Mesendoderm (in vitro differentiated cells): Measurements from ENCODE around the gene KRTAP12-3.
"Not testable (repeated sequence)": the region's sequence is repeated elsewhere in the genome, so short reads cannot be mapped to it uniquely, and the experiment has no call there.

Experiments used
- DNase-seq: peaks from one replicate; pipeline ENCODE4 v3.0.0; 2013
- H2AK5ac ChIP-seq: 2 replicates; pipeline ENCODE4 v1.6.1; 2013; ENCODE audit warnings: low read length, inconsistent platforms
- H2BK120ac ChIP-seq: 2 replicates; pipeline ENCODE4 v1.6.1; 2013; ENCODE audit warnings: low read depth, mild to moderate bottlenecking, low read length, moderate library complexity, mixed read lengths
- H2BK15ac ChIP-seq: replicated peaks from 2 replicates; pipeline ENCODE4 v1.6.1; 2013; ENCODE audit warnings: low read depth, mild to moderate bottlenecking, moderate library complexity
- H2BK5ac ChIP-seq: 2 replicates; pipeline ENCODE4 v1.6.1; 2013; ENCODE audit warnings: low read length, inconsistent platforms
- H3K18ac ChIP-seq: 2 replicates; pipeline ENCODE4 v1.6.1; 2013; ENCODE audit warnings: mild to moderate bottlenecking, low read length, mixed read lengths
- H3K23ac ChIP-seq: one replicate; pipeline ENCODE4 v1.6.1; 2013; ENCODE audit warnings: low read length
- H3K27ac ChIP-seq: 2 replicates; pipeline ENCODE4 v1.5.1; 2013; ENCODE audit warnings: low read depth, mild to moderate bottlenecking, inconsistent platforms, low read length, moderate library complexity
- H3K27me3 ChIP-seq: 2 replicates; pipeline ENCODE4 v1.6.1; 2013; ENCODE audit warnings: low read length, control low read depth, mild to moderate bottlenecking, inconsistent platforms; ENCODE audit not compliant: insufficient read depth, poor library complexity
- H3K36me3 ChIP-seq: 2 replicates; pipeline ENCODE4 v1.6.1; 2013; ENCODE audit warnings: low read length, inconsistent platforms; ENCODE audit not compliant: control insufficient read depth, insufficient read depth
- H3K4ac ChIP-seq: one replicate; pipeline ENCODE4 v1.6.1; 2013; ENCODE audit warnings: low read depth, mild to moderate bottlenecking, low read length, moderate library complexity
- H3K4me1 ChIP-seq: 2 replicates; pipeline ENCODE4 v1.6.1; 2013; ENCODE audit warnings: low read depth, low read length, inconsistent platforms; ENCODE audit not compliant: control insufficient read depth
- H3K4me2 ChIP-seq: 2 replicates; pipeline ENCODE4 v1.6.1; 2013; ENCODE audit warnings: low read length
- H3K4me3 ChIP-seq: 2 replicates; pipeline ENCODE4 v1.5.1; 2013; ENCODE audit warnings: mild to moderate bottlenecking, low read length
- H3K56ac ChIP-seq: one replicate; pipeline ENCODE4 v1.6.1; 2013; ENCODE audit warnings: low read length
- H3K79me1 ChIP-seq: 2 replicates; pipeline ENCODE4 v1.6.1; 2013; ENCODE audit warnings: low read length, inconsistent platforms
- H3K79me2 ChIP-seq: 2 replicates; pipeline ENCODE4 v1.6.1; 2013; ENCODE audit warnings: mild to moderate bottlenecking, low read length; ENCODE audit not compliant: control insufficient read depth, insufficient read depth
- H3K9ac ChIP-seq: 2 replicates; pipeline ENCODE4 v1.6.1; 2013; ENCODE audit warnings: low read length, inconsistent platforms
- H4K5ac ChIP-seq: one replicate; pipeline ENCODE4 v1.6.1; 2013; ENCODE audit warnings: low read length
- H4K8ac ChIP-seq: one replicate; pipeline ENCODE4 v1.6.1; 2013; ENCODE audit warnings: low read depth, mild to moderate bottlenecking, control low read depth, low read length, moderate library complexity
- WGBS: extraction: QIAGEN DNeasy Blood & Tissue Kit; methylation state at CpG from one replicate; pipeline ENCODE4 v1.1.7; 2013; ENCODE audit warnings: low lambda C conversion rate, missing lambda C conversion rate; ENCODE audit not compliant: insufficient coverage; ENCODE audit errors: extremely low coverage; 5-methylcytosine and 5-hydroxymethylcytosine counted together

Gene KRTAP12-3

DNA sequence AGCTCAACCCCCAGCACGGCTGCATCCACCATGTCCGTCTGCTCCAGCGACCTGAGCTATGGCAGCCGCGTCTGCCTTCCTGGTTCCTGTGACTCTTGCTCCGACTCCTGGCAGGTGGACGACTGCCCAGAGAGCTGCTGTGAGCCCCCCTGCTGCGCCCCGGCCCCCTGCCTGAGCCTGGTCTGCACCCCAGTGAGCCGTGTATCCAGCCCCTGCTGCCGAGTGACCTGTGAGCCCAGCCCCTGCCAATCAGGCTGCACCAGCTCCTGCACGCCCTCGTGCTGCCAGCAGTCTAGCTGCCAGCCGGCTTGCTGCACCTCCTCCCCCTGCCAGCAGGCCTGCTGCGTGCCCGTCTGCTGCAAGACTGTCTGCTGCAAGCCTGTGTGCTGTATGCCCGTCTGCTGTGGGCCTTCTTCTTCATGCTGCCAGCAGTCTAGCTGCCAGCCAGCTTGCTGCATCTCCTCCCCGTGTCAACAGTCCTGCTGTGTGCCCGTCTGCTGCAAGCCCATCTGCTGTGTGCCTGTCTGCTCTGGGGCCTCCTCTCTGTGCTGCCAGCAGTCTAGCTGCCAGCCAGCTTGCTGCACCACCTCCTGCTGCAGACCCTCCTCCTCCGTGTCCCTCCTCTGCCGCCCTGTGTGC, 39.6 kb downstream of the KRTAP12-3 start, which contains the start of gene KRTAP10-12:
Gene KRTAP10-12, plus strand, starts transcription at position 1 of the 639 bp plus-strand sequence. Its CDS starts 30 bp downstream, at position 31.
- H3K4ac ChIP-seq, H2BK15ac ChIP-seq, H4K8ac ChIP-seq, DNase-seq, H3K27me3 ChIP-seq, H3K18ac ChIP-seq, H3K4me2 ChIP-seq, H3K79me1 ChIP-seq, H3K79me2 ChIP-seq, H4K5ac ChIP-seq, H2BK120ac ChIP-seq, H2AK5ac ChIP-seq, H3K27ac ChIP-seq, H3K4me1 ChIP-seq, H2BK5ac ChIP-seq, H3K4me3 ChIP-seq, H3K36me3 ChIP-seq: not testable (repeated sequence)
- peak within 1 kb of the TSS; percentile 79 for H3K56ac ChIP-seq
- peak within 1 kb of the TSS; percentile 15 for H3K9ac ChIP-seq
- WGBS: no CpG with 5 or more reads among the region's 21 CpGs
- H3K23ac ChIP-seq: peak within 1 kb of the TSS; percentile 45

DNA sequence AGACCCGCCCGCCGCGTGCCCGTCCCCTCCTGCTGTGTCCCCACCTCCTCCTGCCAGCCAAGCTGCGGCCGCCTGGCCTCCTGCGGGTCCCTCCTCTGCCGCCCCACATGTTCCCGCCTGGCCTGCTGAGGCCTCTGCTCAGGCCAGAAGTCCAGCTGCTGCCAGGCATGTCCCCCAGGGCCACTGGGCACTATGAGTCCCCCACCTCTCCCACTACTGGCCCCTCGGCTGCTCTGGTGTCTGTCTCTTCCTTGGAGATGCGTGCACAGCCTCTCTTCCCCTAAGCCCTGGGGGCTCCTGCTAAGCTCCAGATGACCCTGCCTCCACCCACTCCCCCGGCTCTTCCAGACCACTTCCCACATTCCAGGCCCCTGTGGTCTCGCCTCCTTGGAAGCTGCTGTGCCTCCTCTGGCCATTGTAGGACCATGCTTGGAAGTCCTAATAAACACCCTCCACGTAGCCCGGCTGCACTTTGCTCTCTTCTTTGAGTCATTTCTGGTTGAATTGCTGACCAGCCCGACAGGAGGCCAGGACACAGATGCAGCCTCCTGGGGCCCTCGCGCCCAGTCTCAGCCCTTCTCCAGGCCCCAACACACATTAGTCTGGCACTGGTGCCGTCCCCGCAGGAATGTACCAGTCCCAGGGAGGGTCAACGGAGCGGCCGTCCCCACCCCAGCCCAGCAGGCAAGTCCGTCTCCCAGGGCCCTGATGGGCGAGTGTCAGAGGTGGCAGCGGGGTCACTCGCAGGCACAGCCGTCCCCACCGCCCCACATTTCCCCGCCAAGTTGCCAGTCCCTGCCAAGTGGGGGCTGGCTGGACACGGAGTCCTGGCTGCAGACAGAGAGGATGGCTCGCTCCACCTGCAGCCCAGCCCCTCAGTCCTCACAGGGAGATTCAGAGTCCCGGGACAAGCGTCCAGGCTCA, 40.3 kb downstream of the KRTAP12-3 start:
- Histone ChIP-seq H3K79me2 (peaks cover 5% of the 10 kb centered on the region), H3K27me3 (no peaks in the 10 kb centered on the region), H3K4me2 (no peak overlapping the region), H2BK5ac (peak overlapping the region; percentile 11), H3K56ac (peak overlapping the region; percentile 79), H3K79me1 (peaks cover 7% of the 10 kb centered on the region), H3K23ac (peak overlapping the region; percentile 45), H2BK120ac (no peak overlapping the region), H4K8ac (no peak overlapping the region), H3K36me3 (no peaks in the 10 kb centered on the region), H2AK5ac (no peak overlapping the region), H3K4ac (peak overlapping the region; percentile 1), H2BK15ac (no peak overlapping the region), H3K9ac (peak overlapping the region; percentile 15), H3K4me1 (peaks cover 9% of the 10 kb centered on the region), H4K5ac (no peak overlapping the region), H3K4me3 (no peak overlapping the region), H3K27ac (no peak overlapping the region), H3K18ac (no peak overlapping the region)
- WGBS: no CpG with 5 or more reads among the region's 35 CpGs
- peak; percentile 87 for DNase-seq

DNA sequence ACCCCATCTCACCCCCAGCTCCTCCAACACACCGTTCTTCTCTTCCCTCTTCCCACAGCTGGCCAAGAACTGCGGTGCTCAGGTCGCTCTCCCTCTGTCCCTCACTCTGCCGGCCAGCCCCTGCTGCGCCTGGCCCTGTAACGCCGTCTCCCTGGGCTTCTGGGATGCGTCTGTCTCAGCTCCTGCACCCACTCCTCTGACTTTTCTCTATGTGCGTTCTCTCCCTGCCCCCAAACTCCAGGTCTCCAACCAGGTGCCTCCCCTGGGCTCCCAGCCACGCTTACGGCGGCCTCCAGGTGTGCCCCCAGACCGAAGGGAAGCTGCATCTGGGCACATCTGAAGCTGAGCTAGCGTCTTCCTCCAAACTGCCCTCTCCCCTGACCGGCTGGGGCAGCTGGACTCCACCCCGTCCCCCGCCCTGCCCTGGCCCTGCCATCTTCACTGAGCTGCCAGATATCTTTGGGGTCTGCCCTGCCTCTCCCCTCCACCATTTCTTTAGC, 41.8 kb downstream of the KRTAP12-3 start:
- H3K4ac ChIP-seq: no peak overlapping the region
- no peaks in the 10 kb centered on the region for H3K36me3 ChIP-seq
- no peak for DNase-seq
- no peaks in the 10 kb centered on the region for H3K27me3 ChIP-seq
- no peak overlapping the region for H3K4me2 ChIP-seq
- no peak overlapping the region for H4K8ac ChIP-seq
- peaks cover 12% of the 10 kb centered on the region for H3K79me2 ChIP-seq
- no peak overlapping the region for H4K5ac ChIP-seq
- H3K4me1 ChIP-seq: peaks cover 16% of the 10 kb centered on the region
- H3K79me1 ChIP-seq: peaks cover 7% of the 10 kb centered on the region
- H2BK5ac ChIP-seq: no peak overlapping the region
- H2BK120ac ChIP-seq: no peak overlapping the region
- H3K4me3 ChIP-seq: no peak overlapping the region
- no peak overlapping the region for H2BK15ac ChIP-seq
- no CpG with 5 or more reads among the region's 17 CpGs for WGBS
- H2AK5ac ChIP-seq: no peak overlapping the region
- H3K56ac ChIP-seq: peak overlapping the region; percentile 67
- no peak overlapping the region for H3K27ac ChIP-seq
- H3K18ac ChIP-seq: no peak overlapping the region
- H3K9ac ChIP-seq: no peak overlapping the region
- H3K23ac ChIP-seq: no peak overlapping the region

DNA sequence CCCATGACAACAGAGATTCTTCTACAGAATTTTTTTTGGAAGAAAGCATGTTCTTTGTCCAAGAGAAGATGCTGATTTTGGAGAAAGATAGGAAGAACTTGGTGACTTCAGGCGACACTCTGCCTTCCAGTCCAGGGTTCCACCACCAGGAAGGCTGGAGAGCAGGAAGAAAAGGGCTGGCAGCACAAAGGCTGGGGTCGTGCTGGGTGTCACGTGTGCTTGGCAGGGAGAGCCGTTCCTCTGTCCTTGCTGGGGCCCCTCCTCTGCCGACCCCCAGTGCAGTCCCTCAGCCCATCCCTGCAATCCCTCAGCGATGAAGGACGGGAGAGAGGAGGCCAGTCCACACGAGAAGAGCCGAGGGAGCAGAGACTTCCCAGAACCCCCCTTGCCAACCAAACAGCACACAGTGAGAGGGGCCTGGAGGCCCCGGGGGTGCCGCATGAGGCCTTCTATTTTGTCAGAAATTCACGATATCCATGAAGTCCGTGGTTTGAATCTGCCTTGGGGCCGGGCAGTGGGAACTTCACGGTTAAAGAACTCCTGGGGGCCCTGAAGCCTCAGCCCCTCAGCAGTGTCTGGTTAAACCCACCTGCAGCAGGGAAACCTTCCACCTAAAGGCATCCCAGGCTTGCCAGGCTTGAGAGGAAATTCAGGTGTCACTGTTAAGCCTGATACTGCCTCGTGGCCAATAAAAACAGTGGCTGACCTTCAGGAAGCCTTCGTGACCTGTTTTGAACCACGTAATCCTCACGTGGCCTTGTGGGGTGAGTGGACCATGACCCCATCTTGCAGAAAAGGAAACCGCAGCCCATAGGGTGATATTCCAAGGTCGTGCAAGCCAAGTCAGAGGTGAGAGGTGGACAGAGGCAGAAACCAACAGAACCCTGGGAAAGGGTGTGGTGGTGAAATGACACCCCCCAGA, 42.6 kb downstream of the KRTAP12-3 start:
- no peak overlapping the region for H2BK120ac ChIP-seq
- H2BK15ac ChIP-seq: no peak overlapping the region
- H2BK5ac ChIP-seq: no peak overlapping the region
- no peak overlapping the region for H3K4me2 ChIP-seq
- no peak overlapping the region for H4K8ac ChIP-seq
- H3K79me1 ChIP-seq: peaks cover 7% of the 10 kb centered on the region
- H3K23ac ChIP-seq: no peak overlapping the region
- H3K27ac ChIP-seq: no peak overlapping the region
- peaks cover 12% of the 10 kb centered on the region for H3K79me2 ChIP-seq
- DNase-seq: no peak
- no peak overlapping the region for H3K4me3 ChIP-seq
- H3K27me3 ChIP-seq: no peaks in the 10 kb centered on the region
- no peak overlapping the region for H3K9ac ChIP-seq
- no CpG with 5 or more reads among the region's 21 CpGs for WGBS
- H3K4ac ChIP-seq: no peak overlapping the region
- H3K4me1 ChIP-seq: peaks cover 16% of the 10 kb centered on the region
- no peak overlapping the region for H3K18ac ChIP-seq
- H3K36me3 ChIP-seq: no peaks in the 10 kb centered on the region
- H4K5ac ChIP-seq: no peak overlapping the region
- H3K56ac ChIP-seq: peak overlapping the region; percentile 9
- no peak overlapping the region for H2AK5ac ChIP-seq

DNA sequence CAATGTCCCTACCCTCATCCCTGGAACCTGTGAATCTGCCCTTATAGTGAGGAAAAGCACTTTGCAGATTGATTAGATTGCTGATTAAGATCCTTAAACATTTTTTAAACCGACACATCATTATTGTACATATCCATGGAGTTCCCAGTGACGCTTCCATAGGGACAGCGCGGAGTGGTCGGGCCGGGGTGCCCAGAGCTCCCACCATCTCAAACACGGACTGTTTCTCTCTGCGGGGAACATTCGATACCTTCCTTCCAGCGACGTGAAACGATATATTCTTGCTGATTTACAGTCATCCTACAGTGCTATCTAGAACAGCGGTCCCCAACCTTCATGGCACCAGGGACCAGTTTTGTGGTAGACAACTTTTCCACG, 43.3 kb downstream of the KRTAP12-3 start:
- Histone ChIP-seq H3K79me1 (peaks cover 7% of the 10 kb centered on the region), H3K23ac (no peak overlapping the region), H3K4me1 (peaks cover 17% of the 10 kb centered on the region), H3K4me3 (no peak overlapping the region), H2BK120ac (no peak overlapping the region), H4K5ac (no peak overlapping the region), H3K18ac (no peak overlapping the region), H2BK5ac (no peak overlapping the region), H3K56ac (no peak overlapping the region), H4K8ac (no peak overlapping the region), H3K4ac (no peak overlapping the region), H3K36me3 (no peaks in the 10 kb centered on the region), H3K4me2 (no peak overlapping the region), H3K27me3 (no peaks in the 10 kb centered on the region), H2BK15ac (no peak overlapping the region), H2AK5ac (no peak overlapping the region), H3K27ac (no peak overlapping the region), H3K9ac (no peak overlapping the region), H3K79me2 (peaks cover 10% of the 10 kb centered on the region)
- WGBS: no CpG with 5 or more reads among the region's 14 CpGs
- DNase-seq: no peak
